DND-41 (cell line): ENCODE measurements around the gene PRPS1.

Experiments
- EZH2 ChIP-seq: IDR thresholded peaks from 3 replicates; pipeline ENCODE4 v1.6.1; 2012; ENCODE audit warnings: borderline replicate concordance, low read depth, mild to moderate bottlenecking, moderate library complexity, low read length, inconsistent platforms; ENCODE audit not compliant: severe bottlenecking
- TF ChIP-seq, protein P1 (sequence below): IDR thresholded peaks from 2 replicates; pipeline ENCODE4 v1.5.1; 2012; ENCODE audit warnings: borderline replicate concordance, low read length, moderate library complexity, mild to moderate bottlenecking; ENCODE audit not compliant: poor library complexity, severe bottlenecking; ENCODE audit errors: extremely low read depth

DNA sequence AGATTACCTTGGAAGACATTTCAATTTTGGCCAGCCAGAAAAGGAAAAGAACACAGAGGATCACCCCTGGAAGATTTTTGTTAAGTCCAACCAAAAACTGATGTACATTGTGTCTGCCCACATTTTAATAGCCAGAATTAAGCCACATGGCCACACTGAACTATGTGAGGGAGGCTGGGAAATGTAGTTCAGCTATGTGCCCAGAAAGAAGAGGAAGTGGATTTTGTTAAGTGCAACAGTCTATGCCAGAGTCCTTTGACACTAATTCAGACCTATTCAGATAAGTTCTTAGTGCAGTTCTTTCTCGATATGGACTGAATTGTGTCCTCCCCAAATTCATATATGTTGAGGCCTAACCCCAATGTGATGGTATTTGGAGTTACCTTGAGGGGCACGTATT is 18.4 kb downstream of the PRPS1 start:
- TF ChIP-seq, protein P1, sequence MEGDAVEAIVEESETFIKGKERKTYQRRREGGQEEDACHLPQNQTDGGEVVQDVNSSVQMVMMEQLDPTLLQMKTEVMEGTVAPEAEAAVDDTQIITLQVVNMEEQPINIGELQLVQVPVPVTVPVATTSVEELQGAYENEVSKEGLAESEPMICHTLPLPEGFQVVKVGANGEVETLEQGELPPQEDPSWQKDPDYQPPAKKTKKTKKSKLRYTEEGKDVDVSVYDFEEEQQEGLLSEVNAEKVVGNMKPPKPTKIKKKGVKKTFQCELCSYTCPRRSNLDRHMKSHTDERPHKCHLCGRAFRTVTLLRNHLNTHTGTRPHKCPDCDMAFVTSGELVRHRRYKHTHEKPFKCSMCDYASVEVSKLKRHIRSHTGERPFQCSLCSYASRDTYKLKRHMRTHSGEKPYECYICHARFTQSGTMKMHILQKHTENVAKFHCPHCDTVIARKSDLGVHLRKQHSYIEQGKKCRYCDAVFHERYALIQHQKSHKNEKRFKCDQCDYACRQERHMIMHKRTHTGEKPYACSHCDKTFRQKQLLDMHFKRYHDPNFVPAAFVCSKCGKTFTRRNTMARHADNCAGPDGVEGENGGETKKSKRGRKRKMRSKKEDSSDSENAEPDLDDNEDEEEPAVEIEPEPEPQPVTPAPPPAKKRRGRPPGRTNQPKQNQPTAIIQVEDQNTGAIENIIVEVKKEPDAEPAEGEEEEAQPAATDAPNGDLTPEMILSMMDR, result no peak
- no peak for TF ChIP-seq EZH2
